Measurements from ENCODE around the gene ARHGAP15.

- TF ChIP-seq CTCF (IDR thresholded peaks at IDR 0.05) (no peak), ZFX (IDR thresholded peaks at IDR 0.05; ENCODE audit: borderline replicate concordance) (no peak)
Measured at GRCh38 chr2:143361346-143361745, 232.1 kb downstream of the ARHGAP15 start.

Measured in 22Rv1 (cell line).